ENCODE results near the gene PBLD.

GRCh38 chr10:68235111-68235510, 97.6 kb downstream of the PBLD start:
- TF ChIP-seq GATA2 (IDR thresholded peaks at IDR 0.05; ENCODE audit: low read depth, low read length), result no peak
- TF ChIP-seq GATA3 (IDR thresholded peaks at IDR 0.05; ENCODE audit: low read depth, low read length), result no peak

Data from SH-SY5Y (cell line).